Neural cell (in vitro differentiated cells): ENCODE results near the gene C9orf40. TPM values are rescaled to one million over a fixed set of nuclear protein-coding genes. Genes with fewer than 3 reads are reported as not detected.

Experiments used
- H2AFZ ChIP-seq: fragments of 200-600, 300-800 bp; sonication (generic), shearing (Covaris generic); 2 replicates; pipeline ENCODE4 v1.6.0; 2014; ENCODE audit warnings: low read depth, mild to moderate bottlenecking, antibody characterized with exemption, low read length, moderate library complexity
- H3F3A ChIP-seq: fragments of 200-600 bp; shearing (Covaris generic); 2 replicates; pipeline ENCODE4 v1.6.1; 2016; ENCODE audit warnings: mild to moderate bottlenecking, moderate library complexity, mixed read lengths, antibody characterized with exemption, low read length; ENCODE audit not compliant: insufficient read depth, poor library complexity, severe bottlenecking
- H3K27ac ChIP-seq: fragments of 200-600, 300-800 bp; sonication (generic), shearing (Covaris generic); 2 replicates; pipeline ENCODE4 v1.5.1; 2014; ENCODE audit warnings: mild to moderate bottlenecking, low read length, moderate library complexity
- H3K27me3 ChIP-seq: fragments of 300-800, 200-600 bp; sonication (generic), shearing (Covaris generic); 2 replicates; pipeline ENCODE4 v1.6.0; 2014; ENCODE audit warnings: mild to moderate bottlenecking, low read depth, low read length, moderate library complexity; ENCODE audit not compliant: insufficient read depth
- H3K36me3 ChIP-seq: fragments of 300-800, 200-600 bp; sonication (generic), shearing (Covaris generic); 2 replicates; pipeline ENCODE4 v1.5.1; 2014; ENCODE audit warnings: mild to moderate bottlenecking, antibody characterized with exemption, low read length, moderate library complexity; ENCODE audit not compliant: insufficient read depth
- H3K4me2 ChIP-seq: fragments of 300-800, 200-600 bp; sonication (generic), shearing (Covaris generic); 2 replicates; pipeline ENCODE4 v1.6.0; 2014; ENCODE audit warnings: mild to moderate bottlenecking, low read length
- H3K4me3 ChIP-seq: fragments of 300-800, 200-600 bp; sonication (generic), shearing (Covaris generic); 2 replicates; pipeline ENCODE4 v1.5.1; 2014; ENCODE audit warnings: mild to moderate bottlenecking, low read length, moderate library complexity
- H3K79me2 ChIP-seq: fragments of 200-600 bp; shearing (Covaris generic); replicated peaks from 2 replicates; pipeline ENCODE4 v1.6.0; 2014; ENCODE audit warnings: mild to moderate bottlenecking, low read length, moderate library complexity; ENCODE audit not compliant: insufficient read depth
- H3K9ac ChIP-seq: fragments of 300-800, 200-600 bp; sonication (generic), shearing (Covaris generic); 2 replicates; pipeline ENCODE4 v1.6.1; 2016; ENCODE audit warnings: mild to moderate bottlenecking, low read length, mixed read lengths
- H3K9me2 ChIP-seq: fragments of 200-600 bp; shearing (Covaris generic); 2 replicates; pipeline ENCODE4 v1.6.1; 2016; ENCODE audit warnings: mild to moderate bottlenecking, low read length, mixed read lengths; ENCODE audit not compliant: insufficient read depth
- H3K9me3 ChIP-seq: fragments of 200-600, 300-800 bp; sonication (generic), shearing (Covaris generic); 2 replicates; pipeline ENCODE4 v1.6.1; 2016; ENCODE audit warnings: mild to moderate bottlenecking, mixed run types, low read length, moderate library complexity, mixed read lengths
- H4K20me1 ChIP-seq: fragments of 200-600 bp; shearing (Covaris generic); 2 replicates; pipeline ENCODE4 v1.6.1; 2016; ENCODE audit warnings: mild to moderate bottlenecking, mixed run types; ENCODE audit not compliant: insufficient read depth
- EP300 ChIP-seq: fragments of 450-650 bp; conservative IDR thresholded peaks from 2 replicates; pipeline ENCODE4 v1.6.1; 2014; ENCODE audit warnings: antibody characterized with exemption, mild to moderate bottlenecking, moderate library complexity; ENCODE audit not compliant: poor library complexity, severe bottlenecking
- EZH2 ChIP-seq: fragments of 200-600, 300-800 bp; shearing (Covaris generic), sonication (generic); IDR thresholded peaks from 2 replicates; pipeline ENCODE4 v1.6.1; 2014; ENCODE audit warnings: antibody characterized with exemption, low read length, borderline replicate concordance, mild to moderate bottlenecking; ENCODE audit not compliant: insufficient read depth, poor library complexity, severe bottlenecking
- MXI1 ChIP-seq: fragments of 450-650 bp; conservative IDR thresholded peaks from 2 replicates; pipeline ENCODE4 v1.6.1; 2014; ENCODE audit warnings: antibody characterized with exemption, mild to moderate bottlenecking; ENCODE audit not compliant: poor library complexity, severe bottlenecking
- POLR2AphosphoS5 ChIP-seq: IDR thresholded peaks from 2 replicates; pipeline ENCODE4 v1.6.1; 2012
- RAD21 ChIP-seq: fragments of 450-650 bp; conservative IDR thresholded peaks from 2 replicates; pipeline ENCODE4 v1.6.1; 2014; ENCODE audit warnings: antibody characterized with exemption, mild to moderate bottlenecking, moderate library complexity
- REST ChIP-seq: IDR thresholded peaks from 2 replicates; pipeline ENCODE4 v1.6.1; 2012; ENCODE audit warnings: borderline replicate concordance
- SMC3 ChIP-seq: fragments of 450-650 bp; conservative IDR thresholded peaks from 2 replicates; pipeline ENCODE4 v1.6.1; 2014; ENCODE audit warnings: antibody characterized with exemption, mild to moderate bottlenecking, moderate library complexity; ENCODE audit not compliant: poor library complexity
- TAF1 ChIP-seq: IDR thresholded peaks from 2 replicates; pipeline ENCODE4 v1.6.1; 2012; ENCODE audit warnings: low read depth
- polyA plus RNA-seq: library from polyadenylated mRNA; depleted of rRNA; stranded (reverse); fragments of >200 nt; gene quantifications from 2 replicates; pipeline ENCODE4 v1.2.3, GENCODE V29; 2014
- TF ChIP-seq, protein P1 (sequence below): fragments of 450-650 bp; IDR thresholded peaks from 2 replicates; pipeline ENCODE4 v1.5.1; 2014; ENCODE audit warnings: antibody characterized with exemption, mild to moderate bottlenecking, moderate library complexity; ENCODE audit not compliant: poor library complexity, severe bottlenecking

C9orf40 gene
- polyA plus RNA-seq, 1 donor from 2014 or later = 14.4 TPM

GRCh38 chr9:74907085-74907484 is 45.6 kb downstream of the C9orf40 start:
- TF ChIP-seq EZH2 (no peak), RAD21 (no peak), SMC3 (no peak), TAF1 (no peak), MXI1 (no peak), POLR2AphosphoS5 (no peak)
- TF ChIP-seq, protein P1, sequence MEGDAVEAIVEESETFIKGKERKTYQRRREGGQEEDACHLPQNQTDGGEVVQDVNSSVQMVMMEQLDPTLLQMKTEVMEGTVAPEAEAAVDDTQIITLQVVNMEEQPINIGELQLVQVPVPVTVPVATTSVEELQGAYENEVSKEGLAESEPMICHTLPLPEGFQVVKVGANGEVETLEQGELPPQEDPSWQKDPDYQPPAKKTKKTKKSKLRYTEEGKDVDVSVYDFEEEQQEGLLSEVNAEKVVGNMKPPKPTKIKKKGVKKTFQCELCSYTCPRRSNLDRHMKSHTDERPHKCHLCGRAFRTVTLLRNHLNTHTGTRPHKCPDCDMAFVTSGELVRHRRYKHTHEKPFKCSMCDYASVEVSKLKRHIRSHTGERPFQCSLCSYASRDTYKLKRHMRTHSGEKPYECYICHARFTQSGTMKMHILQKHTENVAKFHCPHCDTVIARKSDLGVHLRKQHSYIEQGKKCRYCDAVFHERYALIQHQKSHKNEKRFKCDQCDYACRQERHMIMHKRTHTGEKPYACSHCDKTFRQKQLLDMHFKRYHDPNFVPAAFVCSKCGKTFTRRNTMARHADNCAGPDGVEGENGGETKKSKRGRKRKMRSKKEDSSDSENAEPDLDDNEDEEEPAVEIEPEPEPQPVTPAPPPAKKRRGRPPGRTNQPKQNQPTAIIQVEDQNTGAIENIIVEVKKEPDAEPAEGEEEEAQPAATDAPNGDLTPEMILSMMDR = no peak
- Histone ChIP-seq H3F3A (no peaks in the 10 kb centered on the region), H3K79me2 (no peaks in the 10 kb centered on the region), H3K9me2 (no peaks in the 10 kb centered on the region), H3K9me3 (no peaks in the 10 kb centered on the region), H2AFZ (no peak overlapping the region), H3K4me3 (no peak overlapping the region), H3K4me2 (no peak overlapping the region), H3K9ac (no peak overlapping the region), H3K27ac (no peak overlapping the region), H4K20me1 (no peaks in the 10 kb centered on the region), H3K27me3 (no peaks in the 10 kb centered on the region), H3K36me3 (no peaks in the 10 kb centered on the region)

DNA sequence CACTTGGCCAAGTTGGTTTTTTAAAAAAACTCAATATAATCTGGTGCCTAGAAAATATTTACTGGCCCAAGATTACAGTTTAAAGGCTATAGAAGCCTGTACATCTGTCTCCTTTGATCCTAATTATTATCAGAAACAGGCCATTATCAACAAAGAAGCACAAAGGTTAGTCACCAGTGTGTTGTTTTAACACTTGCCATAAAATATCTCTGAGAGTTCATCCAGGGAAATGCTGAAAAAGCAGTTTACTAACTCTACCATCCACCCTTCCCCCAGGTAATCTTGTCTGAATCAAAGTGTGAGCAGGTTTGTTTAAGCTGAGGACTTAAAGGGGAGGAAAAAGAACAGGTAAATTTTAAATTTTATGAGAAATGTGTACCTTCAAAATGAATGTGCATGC is 51.7 kb downstream of the C9orf40 start:
- no peaks in the 10 kb centered on the region for H3K79me2 ChIP-seq
- no peaks in the 10 kb centered on the region for H3K27me3 ChIP-seq
- H3K36me3 ChIP-seq = no peaks in the 10 kb centered on the region
- no peak overlapping the region for H3K4me3 ChIP-seq
- no peaks in the 10 kb centered on the region for H3K9me3 ChIP-seq
- no peaks in the 10 kb centered on the region for H3K9me2 ChIP-seq
- H4K20me1 ChIP-seq = no peaks in the 10 kb centered on the region
- no peak overlapping the region for H3K9ac ChIP-seq
- H3K4me2 ChIP-seq = no peak overlapping the region
- H3F3A ChIP-seq = no peaks in the 10 kb centered on the region
- no peak overlapping the region for H3K27ac ChIP-seq
- H2AFZ ChIP-seq = no peak overlapping the region
- TF ChIP-seq POLR2AphosphoS5 (no peak), REST (no peak), SMC3 (no peak), MXI1 (no peak), EP300 (no peak), EZH2 (no peak), RAD21 (no peak), TAF1 (no peak)
- TF ChIP-seq, protein P1 = no peak

Other genes with a start within 250 kb of the C9orf40 start
- not detected in 2 replicates for gene TRPM6, start 65.0 kb downstream of the C9orf40 start, polyA plus RNA-seq
- gene CARNMT1, start 75.4 kb upstream of the C9orf40 start, polyA plus RNA-seq = 15.3 and 15.7 TPM in 2 replicates
- gene NMRK1, start 135.2 kb upstream of the C9orf40 start, polyA plus RNA-seq = 11.5 and 12.9 TPM in 2 replicates
- 6.2 and 8.8 TPM in 2 replicates for gene OSTF1, start 135.6 kb upstream of the C9orf40 start, polyA plus RNA-seq